PC-9 (cell line): ENCODE results near the gene TSPAN11. TPM values are rescaled to one million over a fixed set of nuclear protein-coding genes. Genes with fewer than 3 reads are reported as not detected.

ENCODE experiments used
- BruUV-seq: library from RNA; stranded (reverse); fragments of 400-500 nt; replicated peaks from 2 replicates; lab custom pipeline; 2021; lab: Mats Ljungman, UMichigan
- CTCF ChIA-PET: fragments of 300-600 bp; sonication (Branson Sonifier 250); formaldehyde crosslinking; loops from one replicate; lab custom pipeline; 2022; ENCODE audit warnings: antibody characterized with exemption; lab: Charles Lee
- POLR2A ChIA-PET: fragments of 300-600 bp; sonication (Branson Sonifier 250); formaldehyde crosslinking; loops from one replicate; lab custom pipeline; 2022; ENCODE audit warnings: antibody characterized with exemption; ENCODE audit not compliant: unreplicated experiment; lab: Charles Lee
- DNase-seq, 2 experiments: peaks; one replicate each; pipeline versions ENCODE4 v3.0.0 to v3.0.0-alpha.2; 2015 to 2022; ENCODE audit warnings: mixed read lengths in 1 of 2
- H2AFZ ChIP-seq: fragments of 200-600 bp; sonication (generic); 2 replicates; pipeline ENCODE4 v1.8.1; 2017; ENCODE audit warnings: antibody characterized with exemption
- H3F3A ChIP-seq: fragments of 200-600 bp; sonication (generic); 2 replicates; pipeline ENCODE4 v1.8.1; 2017; ENCODE audit warnings: antibody characterized with exemption, mild to moderate bottlenecking, low read depth; ENCODE audit not compliant: insufficient read depth
- H3K27ac ChIP-seq: fragments of 200-600 bp; sonication (generic); 2 replicates; pipeline ENCODE4 v1.6.1; 2016; ENCODE audit warnings: mixed run types
- H3K27me3 ChIP-seq: fragments of 200-600 bp; sonication (generic); 2 replicates; pipeline ENCODE4 v1.6.1; 2016; ENCODE audit warnings: low read depth, mixed run types; ENCODE audit not compliant: insufficient read depth
- H3K36me3 ChIP-seq: fragments of 200-600 bp; sonication (generic); 2 replicates; pipeline ENCODE4 v1.6.1; 2016; ENCODE audit warnings: low read depth, mixed run types
- H3K4me1 ChIP-seq: fragments of 200-600 bp; sonication (generic); replicated peaks from 2 replicates; pipeline ENCODE4 v1.6.1; 2016; ENCODE audit warnings: mixed run types; ENCODE audit not compliant: insufficient read depth
- H3K4me2 ChIP-seq: fragments of 200-600 bp; sonication (generic); 2 replicates; pipeline ENCODE4 v1.6.1; 2017; ENCODE audit warnings: mixed run types
- H3K4me3 ChIP-seq: fragments of 200-600 bp; sonication (generic); 2 replicates; pipeline ENCODE4 v1.6.1; 2016; ENCODE audit warnings: mixed run types
- H3K79me2 ChIP-seq: fragments of 200-600 bp; sonication (generic); 2 replicates; pipeline ENCODE4 v1.6.1; 2017; ENCODE audit warnings: low read depth, mixed run types
- H3K9me2 ChIP-seq: fragments of 200-600 bp; sonication (generic); 2 replicates; pipeline ENCODE4 v1.8.1; 2017; ENCODE audit warnings: mild to moderate bottlenecking; ENCODE audit not compliant: insufficient read depth
- H3K9me3 ChIP-seq: fragments of 200-600 bp; sonication (generic); 2 replicates; pipeline ENCODE4 v1.8.1; 2016; ENCODE audit warnings: low read depth; ENCODE audit not compliant: insufficient read depth
- H4K20me1 ChIP-seq: fragments of 200-600 bp; sonication (generic); 2 replicates; pipeline ENCODE4 v1.8.1; 2017; ENCODE audit not compliant: insufficient read depth
- CTCF ChIP-seq: fragments of 200-600 bp; sonication (generic); conservative IDR thresholded peaks from 2 replicates; pipeline ENCODE4 v1.6.1; 2017; ENCODE audit warnings: mixed run types, antibody characterized with exemption, mild to moderate bottlenecking, moderate library complexity
- EZH2 ChIP-seq: fragments of 200-600 bp; sonication (generic); IDR thresholded peaks from 2 replicates; pipeline ENCODE4 v1.8.0; 2017; ENCODE audit warnings: antibody characterized with exemption, low read depth
- intact Hi-C: fragments of 100-400 bp; cut with micrococcal nuclease; formaldehyde crosslinking; loops from one replicate; pipeline ENCODE4 v1.10.0; 2022; ENCODE audit not compliant: unreplicated experiment
- total RNA-seq: library from RNA; stranded (reverse); gene quantifications from 2 replicates; pipeline ENCODE4 v1.2.3, GENCODE V29; 2021

Gene TSPAN11
- total RNA-seq, 1 experiment from 2014 or later, result not detected

DNA sequence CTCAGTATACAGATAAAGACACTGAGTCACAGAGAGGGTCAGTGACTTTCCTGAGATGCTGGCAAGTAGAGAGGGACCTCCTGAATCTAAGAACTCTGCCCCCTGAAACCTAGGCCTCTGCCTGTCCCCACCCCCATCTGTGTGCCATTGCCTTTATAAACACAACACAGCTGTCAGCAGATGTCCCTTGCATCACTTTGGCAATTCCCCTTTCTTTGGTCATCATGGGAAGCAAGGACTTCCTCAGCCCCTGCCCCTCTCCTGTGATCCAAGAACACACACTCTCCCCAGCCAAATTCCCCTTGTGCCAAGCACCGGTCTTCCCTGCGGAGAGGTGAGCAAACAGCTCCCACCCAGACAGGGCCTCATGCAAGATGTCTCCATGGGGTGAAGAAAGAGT, 8.3 kb downstream of the TSPAN11 start:
- Histone ChIP-seq H3K9me3 (no peaks in the 10 kb centered on the region), H3K4me1 (0 out of 2 replicates have a peak, but pooled peaks cover 5% of the 10 kb centered on the region), H4K20me1 (no peaks in the 10 kb centered on the region), H3K4me2 (no peak overlapping the region), H3K9me2 (no peaks in the 10 kb centered on the region), H2AFZ (no peak overlapping the region), H3K27ac (no peak overlapping the region), H3K36me3 (no peaks in the 10 kb centered on the region), H3K27me3 (peaks cover 10% of the 10 kb centered on the region), H3K79me2 (no peaks in the 10 kb centered on the region), H3F3A (no peaks in the 10 kb centered on the region), H3K4me3 (no peak overlapping the region)
- DNase-seq, result no peak
- intact Hi-C loops, result no loop called here
- BruUV-seq, result no TSS peak
- TF ChIP-seq CTCF (no peak), EZH2 (no peak)
- CTCF ChIA-PET, result no interaction called here
- POLR2A ChIA-PET, result interaction anchor here (0.6 kb wide), 1 partner anchor 29 kb away, joined by 3 read pairs; no protein-coding TSS in a partner anchor

- H2AFZ ChIP-seq, result no peak overlapping the region
- ChIA-PET CTCF (interaction anchor here (0.6 kb wide), 1 partner anchor 140 kb away, joined by 3 read pairs; no protein-coding TSS in a partner anchor), POLR2A (interaction anchor here (0.7 kb wide), 1 partner anchor 89 kb away, joined by 3 read pairs; no protein-coding TSS in a partner anchor)
- H3K79me2 ChIP-seq, result no peaks in the 10 kb centered on the region
- H3K27me3 ChIP-seq, result peaks cover 10% of the 10 kb centered on the region
- intact Hi-C loops, result no loop called here
- H3K9me2 ChIP-seq, result no peaks in the 10 kb centered on the region
- 0 out of 2 replicates have a peak, but pooled peaks cover 5% of the 10 kb centered on the region for H3K4me1 ChIP-seq
- no peak overlapping the region for H3K4me3 ChIP-seq
- BruUV-seq, result no TSS peak
- H3F3A ChIP-seq, result no peaks in the 10 kb centered on the region
- no peak overlapping the region for H3K27ac ChIP-seq
- no peaks in the 10 kb centered on the region for H3K36me3 ChIP-seq
- no peak overlapping the region for H3K4me2 ChIP-seq
- no peak for DNase-seq
- no peaks in the 10 kb centered on the region for H4K20me1 ChIP-seq
- TF ChIP-seq CTCF (no peak), EZH2 (no peak)
- no peaks in the 10 kb centered on the region for H3K9me3 ChIP-seq
Measured at GRCh38 chr12:30936036-30936435, 9.5 kb downstream of the TSPAN11 start.

- POLR2A ChIA-PET, result no interaction called here
- Histone ChIP-seq H2AFZ (no peak overlapping the region), H3K79me2 (no peaks in the 10 kb centered on the region), H4K20me1 (no peaks in the 10 kb centered on the region), H3K4me3 (no peak overlapping the region), H3K27me3 (peaks cover 10% of the 10 kb centered on the region), H3K9me3 (no peaks in the 10 kb centered on the region), H3K4me2 (no peak overlapping the region), H3K27ac (no peak overlapping the region), H3K4me1 (no peaks in the 10 kb centered on the region), H3K36me3 (no peaks in the 10 kb centered on the region), H3F3A (no peaks in the 10 kb centered on the region), H3K9me2 (no peaks in the 10 kb centered on the region)
- CTCF ChIA-PET, result no interaction called here
- BruUV-seq, result no TSS peak
- DNase-seq, result peak in 1 of 2 experiments; percentile 37
- intact Hi-C loops, result no loop called here
- TF ChIP-seq CTCF (no peak), EZH2 (no peak)
Measured at GRCh38 chr12:30939234-30939633, 12.7 kb downstream of the TSPAN11 start.
